Neural progenitor cell (in vitro differentiated cells): Measurements from ENCODE around the gene LRRC49. TPM values are rescaled to one million over a fixed set of nuclear protein-coding genes. Genes with fewer than 3 reads are reported as not detected.
"Not testable (repeated sequence)": the region's sequence is repeated elsewhere in the genome, so short reads cannot be mapped to it uniquely, and the experiment has no call there.

Experiments
- DNase-seq: peaks from one replicate; pipeline ENCODE4 v3.0.0-alpha.2; 2016; ENCODE audit warnings: low spot score
- H2AFZ ChIP-seq: fragments of 200-600 bp; sonication (generic); replicated peaks from 2 replicates; pipeline ENCODE4 v1.6.1; 2016; ENCODE audit warnings: antibody characterized with exemption
- H3F3A ChIP-seq: fragments of 200-600 bp; sonication (generic); 2 replicates; pipeline ENCODE4 v1.6.1; 2016; ENCODE audit warnings: antibody characterized with exemption, low read depth
- H3K27ac ChIP-seq: fragments of 200-600 bp; sonication (generic); 2 replicates; pipeline ENCODE4 v1.5.1; 2016; ENCODE audit warnings: mild to moderate bottlenecking
- H3K27me3 ChIP-seq: fragments of 200-600 bp; sonication (generic); 2 replicates; pipeline ENCODE4 v1.6.1; 2016; ENCODE audit warnings: mild to moderate bottlenecking, moderate library complexity
- H3K36me3 ChIP-seq: fragments of 200-600 bp; sonication (generic); 2 replicates; pipeline ENCODE4 v1.5.1; 2016
- H3K4me1 ChIP-seq: fragments of 200-600 bp; sonication (generic); 2 replicates; pipeline ENCODE4 v1.6.1; 2016; ENCODE audit warnings: mixed run types
- H3K4me2 ChIP-seq: fragments of 200-600 bp; sonication (generic); 2 replicates; pipeline ENCODE4 v1.6.1; 2016
- H3K4me3 ChIP-seq: fragments of 200-600 bp; sonication (generic); 2 replicates; pipeline ENCODE4 v1.5.1; 2016
- H3K79me2 ChIP-seq: fragments of 200-600 bp; sonication (generic); 2 replicates; pipeline ENCODE4 v1.6.1; 2016; ENCODE audit warnings: low read depth
- H3K9ac ChIP-seq: fragments of 200-600 bp; sonication (generic); 2 replicates; pipeline ENCODE4 v1.6.1; 2016
- H3K9me3 ChIP-seq: fragments of 200-600 bp; sonication (generic); 2 replicates; pipeline ENCODE4 v1.5.1; 2016; ENCODE audit warnings: low read depth
- H4K20me1 ChIP-seq: fragments of 200-600 bp; sonication (generic); 2 replicates; pipeline ENCODE4 v1.6.1; 2016; ENCODE audit warnings: low read depth
- H3K27ac Mint-ChIP-seq: 3 replicates; pipeline ENCODE4 v1.8.0; 2021; ENCODE audit warnings: mixed read lengths
- H3K27me3 Mint-ChIP-seq: 2 replicates; pipeline ENCODE4 v1.8.0; 2022; ENCODE audit warnings: low read depth, mild to moderate bottlenecking, inconsistent platforms, moderate library complexity, mixed read lengths; ENCODE audit not compliant: insufficient read depth
- H3K36me3 Mint-ChIP-seq: 3 replicates; pipeline ENCODE4 v1.8.0; 2021; ENCODE audit warnings: mixed read lengths
- H3K4me1 Mint-ChIP-seq: 3 replicates; pipeline ENCODE4 v1.8.0; 2021; ENCODE audit warnings: mixed read lengths
- H3K4me3 Mint-ChIP-seq: 3 replicates; pipeline ENCODE4 v1.8.0; 2021; ENCODE audit warnings: mild to moderate bottlenecking, moderate library complexity, mixed read lengths
- H3K9me3 Mint-ChIP-seq: 3 replicates; pipeline ENCODE4 v1.8.0; 2020; ENCODE audit warnings: mixed read lengths
- CTCF ChIP-seq: fragments of 200-600 bp; sonication (generic); IDR thresholded peaks from 2 replicates; pipeline ENCODE4 v1.5.1; 2017; ENCODE audit warnings: antibody characterized with exemption, mild to moderate bottlenecking
- EZH2 ChIP-seq: fragments of 200-600 bp; sonication (generic); IDR thresholded peaks from 2 replicates; pipeline ENCODE4 v1.6.1; 2017; ENCODE audit warnings: antibody characterized with exemption, mild to moderate bottlenecking, moderate library complexity
- EZH2phosphoT487 ChIP-seq: fragments of 200-600 bp; sonication (generic); IDR thresholded peaks from 2 replicates; pipeline ENCODE4 v1.6.1; 2017; ENCODE audit warnings: antibody characterized with exemption
- total RNA-seq: library from RNA; depleted of rRNA; stranded (reverse); fragments of >200 nt; gene quantifications from 2 replicates; pipeline ENCODE4 v1.2.3, GENCODE V29; 2015; ENCODE audit warnings: low replicate concordance

The LRRC49 gene
- total RNA-seq, 1 donor from 2014 or later: 62.4 TPM

- TF ChIP-seq CTCF: no peak
- H3K4me3 ChIP-seq: no peak overlapping the region
- H3K4me1 ChIP-seq: no peaks in the 10 kb centered on the region
- Mint-ChIP-seq H3K27ac (no peak overlapping the region), H3K4me1 (no peaks in the 10 kb centered on the region), H3K27me3 (no peaks in the 10 kb centered on the region), H3K9me3 (no peaks in the 10 kb centered on the region), H3K36me3 (peaks cover 4% of the 10 kb centered on the region), H3K4me3 (no peak overlapping the region)
- no peak overlapping the region for H2AFZ ChIP-seq
- no peaks in the 10 kb centered on the region for H3K36me3 ChIP-seq
- no peaks in the 10 kb centered on the region for H3K27me3 ChIP-seq
- no peak for DNase-seq
- no peak overlapping the region for H3K9ac ChIP-seq
- no peak overlapping the region for H3K4me2 ChIP-seq
- no peak overlapping the region for H3K27ac ChIP-seq
- no peaks in the 10 kb centered on the region for H3K9me3 ChIP-seq
- no peaks in the 10 kb centered on the region for H4K20me1 ChIP-seq
- H3K79me2 ChIP-seq: no peaks in the 10 kb centered on the region
- no peaks in the 10 kb centered on the region for H3F3A ChIP-seq
Observed at GRCh38 chr15:71013446-71013845, 120.8 kb downstream of the LRRC49 start.

GRCh38 chr15:71015342-71015741 is 122.7 kb downstream of the LRRC49 start:
- Histone ChIP-seq H3K9ac (no peak overlapping the region), H3K27ac (no peak overlapping the region), H3K4me3 (no peak overlapping the region), H2AFZ (no peak overlapping the region), H3F3A (no peaks in the 10 kb centered on the region), H3K4me2 (no peak overlapping the region), H3K4me1 (no peaks in the 10 kb centered on the region), H3K27me3 (no peaks in the 10 kb centered on the region), H3K9me3 (peaks cover 6% of the 10 kb centered on the region), H3K79me2 (no peaks in the 10 kb centered on the region), H3K36me3 (no peaks in the 10 kb centered on the region), H4K20me1 (no peaks in the 10 kb centered on the region)
- peaks cover 3% of the 10 kb centered on the region for H3K9me3 Mint-ChIP-seq
- peaks cover 16% of the 10 kb centered on the region for H3K36me3 Mint-ChIP-seq
- no peak for TF ChIP-seq EZH2
- TF ChIP-seq CTCF: no peak
- no peak for TF ChIP-seq EZH2phosphoT487
- peaks cover 2% of the 10 kb centered on the region for H3K27me3 Mint-ChIP-seq
- H3K4me1 Mint-ChIP-seq: no peaks in the 10 kb centered on the region
- no peak overlapping the region for H3K27ac Mint-ChIP-seq
- no peak for DNase-seq
- no peak overlapping the region for H3K4me3 Mint-ChIP-seq

GRCh38 chr15:71031232-71031631 is 138.6 kb downstream of the LRRC49 start:
- H3K4me1 Mint-ChIP-seq, H4K20me1 ChIP-seq, H3K9me3 ChIP-seq, H3F3A ChIP-seq, H3K9ac ChIP-seq, H3K4me2 ChIP-seq, H2AFZ ChIP-seq, H3K79me2 ChIP-seq, H3K27me3 ChIP-seq, H3K27ac ChIP-seq, H3K4me1 ChIP-seq, H3K4me3 ChIP-seq, H3K36me3 ChIP-seq, H3K27ac Mint-ChIP-seq, H3K27me3 Mint-ChIP-seq, H3K4me3 Mint-ChIP-seq, DNase-seq: not testable (repeated sequence)
- peaks cover 34% of the 10 kb centered on the region for H3K9me3 Mint-ChIP-seq
- H3K36me3 Mint-ChIP-seq: peaks cover 18% of the 10 kb centered on the region

GRCh38 chr15:71035478-71035877 is 142.9 kb downstream of the LRRC49 start:
- not testable (repeated sequence) for H3F3A ChIP-seq, H3K79me2 ChIP-seq, H3K9ac ChIP-seq, H3K27me3 Mint-ChIP-seq, H3K27me3 ChIP-seq, DNase-seq, H3K27ac ChIP-seq, H3K4me3 ChIP-seq, H4K20me1 ChIP-seq, H3K4me1 Mint-ChIP-seq, H3K4me1 ChIP-seq, H3K36me3 ChIP-seq, H3K27ac Mint-ChIP-seq, H3K4me2 ChIP-seq, H3K9me3 ChIP-seq, H2AFZ ChIP-seq, H3K4me3 Mint-ChIP-seq
- peaks cover 15% of the 10 kb centered on the region for H3K36me3 Mint-ChIP-seq
- H3K9me3 Mint-ChIP-seq: peaks cover 17% of the 10 kb centered on the region
